ENCODE data around the gene HSPB6. TPM values are rescaled to one million over a fixed set of nuclear protein-coding genes. Genes with fewer than 3 reads are reported as not detected.
"Not testable (repeated sequence)": the region's sequence is repeated elsewhere in the genome, so short reads cannot be mapped to it uniquely, and the experiment has no call there.

HSPB6 gene
- 506 TPM for total RNA-seq
- long read RNA-seq, partial matches to known transcripts = 0 of 10 reads
- long read RNA-seq, other reads (novel, unspliced or antisense) = 8 of 10 reads

GRCh38 chr19:35756377-35757230 is at the start of gene HSPB6:
TSS of gene HSPB6 (minus strand) at chr19:35757029. CDS start at chr19:35757008, 21 bp downstream.
- no peak for DNase-seq (ENCODE audit: low spot score)

- no peak for DNase-seq (ENCODE audit: low spot score)
These were observed 49.8 kb upstream of the HSPB6 start for GRCh38 chr19:35806597-35806996.

- DNase-seq (ENCODE audit: low spot score) = no peak
These were observed 48.8 kb upstream of the HSPB6 start for GRCh38 chr19:35805526-35806102.

- DNase-seq (ENCODE audit: low spot score) = no peak
These were observed 45.0 kb upstream of the HSPB6 start for GRCh38 chr19:35801828-35802227.

GRCh38 chr19:35797663-35798062 is 40.8 kb upstream of the HSPB6 start:
- no peak for DNase-seq (ENCODE audit: low spot score)

GRCh38 chr19:35796645-35797542 is 40.1 kb upstream of the HSPB6 start:
- DNase-seq (ENCODE audit: low spot score) = no peak

GRCh38 chr19:35795564-35795963 is 38.7 kb upstream of the HSPB6 start:
- not testable (repeated sequence) for DNase-seq (ENCODE audit: low spot score)

GRCh38 chr19:35793381-35794165 is 36.7 kb upstream of the HSPB6 start:
- no peak for DNase-seq (ENCODE audit: low spot score)

- no peak for DNase-seq (ENCODE audit: low spot score)
These were observed 36.1 kb upstream of the HSPB6 start for GRCh38 chr19:35792888-35793287.

- DNase-seq (ENCODE audit: low spot score) = no peak
These were observed 35.5 kb upstream of the HSPB6 start for GRCh38 chr19:35792312-35792711.

- no peak for DNase-seq (ENCODE audit: low spot score)
These were observed 35.0 kb upstream of the HSPB6 start for GRCh38 chr19:35791814-35792279.

- DNase-seq (ENCODE audit: low spot score) = no peak
These were observed 34.4 kb upstream of the HSPB6 start for GRCh38 chr19:35790981-35791813.

GRCh38 chr19:35789978-35790944 is 33.4 kb upstream of the HSPB6 start:
- DNase-seq (ENCODE audit: low spot score) = no peak

GRCh38 chr19:35789195-35789977 is 32.6 kb upstream of the HSPB6 start:
- DNase-seq (ENCODE audit: low spot score) = no peak

- no peak for DNase-seq (ENCODE audit: low spot score)
These were observed 31.6 kb upstream of the HSPB6 start for GRCh38 chr19:35788205-35788960.

GRCh38 chr19:35787227-35787799 is 30.5 kb upstream of the HSPB6 start:
- no peak for DNase-seq (ENCODE audit: low spot score)

Data from mesenteric fat pad (tissue), 1 donor.